Smooth muscle cell (in vitro differentiated cells): ENCODE data around the gene HGS. TPM values are rescaled to one million over a fixed set of nuclear protein-coding genes. Genes with fewer than 3 reads are reported as not detected.

ENCODE experiments used
- DNase-seq: peaks from one replicate; lab custom pipeline; 2025; ENCODE audit not compliant: unreplicated experiment; lab: John Stamatoyannopoulos, UW
- H2AFZ ChIP-seq: fragments of 200-600 bp; sonication (generic); 2 replicates; pipeline ENCODE4 v1.6.0; 2016; ENCODE audit warnings: antibody characterized with exemption, low read depth, mild to moderate bottlenecking
- H3F3A ChIP-seq: fragments of 200-600 bp; sonication (generic); 2 replicates; pipeline ENCODE4 v1.6.0; 2017; ENCODE audit warnings: antibody characterized with exemption, low read depth
- H3K27ac ChIP-seq: fragments of 200-600 bp; sonication (generic); 2 replicates; pipeline ENCODE4 v1.5.1; 2016; ENCODE audit warnings: low read depth, mild to moderate bottlenecking
- H3K27me3 ChIP-seq: fragments of 200-600 bp; sonication (generic); 2 replicates; pipeline ENCODE4 v1.6.1; 2016; ENCODE audit warnings: low read depth, mild to moderate bottlenecking
- H3K36me3 ChIP-seq: fragments of 200-600 bp; sonication (generic); 2 replicates; pipeline ENCODE4 v1.5.1; 2016; ENCODE audit warnings: low read depth
- H3K4me1 ChIP-seq: fragments of 200-600 bp; sonication (generic); 2 replicates; pipeline ENCODE4 v1.5.1; 2016; ENCODE audit warnings: low read depth
- H3K4me2 ChIP-seq: fragments of 200-600 bp; sonication (generic); 2 replicates; pipeline ENCODE4 v1.6.0; 2016; ENCODE audit warnings: mild to moderate bottlenecking
- H3K4me3 ChIP-seq: fragments of 200-600 bp; sonication (generic); 2 replicates; pipeline ENCODE4 v1.5.1; 2016; ENCODE audit warnings: mild to moderate bottlenecking
- H3K79me2 ChIP-seq: fragments of 200-600 bp; sonication (generic); 2 replicates; pipeline ENCODE4 v1.6.0; 2016; ENCODE audit warnings: low read depth, mild to moderate bottlenecking
- H3K9ac ChIP-seq: fragments of 200-600 bp; sonication (generic); 2 replicates; pipeline ENCODE4 v1.6.0; 2016; ENCODE audit warnings: low read depth
- H3K9me3 ChIP-seq: fragments of 200-600 bp; sonication (generic); replicated peaks from 2 replicates; pipeline ENCODE4 v1.5.1; 2016; ENCODE audit warnings: low read depth
- H4K20me1 ChIP-seq: fragments of 200-600 bp; sonication (generic); 2 replicates; pipeline ENCODE4 v1.6.0; 2016; ENCODE audit warnings: low read depth
- WGBS: methylation state at CpG from one replicate; pipeline ENCODE4 v1.1.7; 2016; ENCODE audit warnings: low lambda C conversion rate; 5-methylcytosine and 5-hydroxymethylcytosine counted together
- polyA plus RNA-seq: library from polyadenylated mRNA; unstranded; fragments of >200 nt; fragmentation: Nextera tagmentation; extraction: Ambion mirVana; gene quantifications from 2 replicates; pipeline ENCODE4 v1.2.1, GENCODE V29; 2016
- total RNA-seq: library from RNA; depleted of rRNA; stranded (reverse); fragments of >200 nt; gene quantifications from 2 replicates; pipeline ENCODE4 v1.2.3, GENCODE V29; 2014
- TF ChIP-seq, protein P1 (sequence below): fragments of 200-600 bp; sonication (generic); IDR thresholded peaks from 2 replicates; pipeline ENCODE4 v1.5.1; 2017; ENCODE audit warnings: borderline replicate concordance, mild to moderate bottlenecking, antibody characterized with exemption; ENCODE audit not compliant: insufficient read depth, poor library complexity, severe bottlenecking

The HGS gene
- total and polyA plus RNA-seq, 2 experiments from 2014 or later, result 64.9 to 164 TPM

- H3K79me2 ChIP-seq, result peaks cover 11% of the 10 kb centered on the region
- H2AFZ ChIP-seq, result no peak overlapping the region
- H3F3A ChIP-seq, result peaks cover 5% of the 10 kb centered on the region
- no peak overlapping the region for H3K27ac ChIP-seq
- H3K9ac ChIP-seq, result no peak overlapping the region
- H3K36me3 ChIP-seq, result no peaks in the 10 kb centered on the region
- DNase-seq, result no peak
- H3K27me3 ChIP-seq, result no peaks in the 10 kb centered on the region
- no peaks in the 10 kb centered on the region for H3K9me3 ChIP-seq
- TF ChIP-seq, protein P1, sequence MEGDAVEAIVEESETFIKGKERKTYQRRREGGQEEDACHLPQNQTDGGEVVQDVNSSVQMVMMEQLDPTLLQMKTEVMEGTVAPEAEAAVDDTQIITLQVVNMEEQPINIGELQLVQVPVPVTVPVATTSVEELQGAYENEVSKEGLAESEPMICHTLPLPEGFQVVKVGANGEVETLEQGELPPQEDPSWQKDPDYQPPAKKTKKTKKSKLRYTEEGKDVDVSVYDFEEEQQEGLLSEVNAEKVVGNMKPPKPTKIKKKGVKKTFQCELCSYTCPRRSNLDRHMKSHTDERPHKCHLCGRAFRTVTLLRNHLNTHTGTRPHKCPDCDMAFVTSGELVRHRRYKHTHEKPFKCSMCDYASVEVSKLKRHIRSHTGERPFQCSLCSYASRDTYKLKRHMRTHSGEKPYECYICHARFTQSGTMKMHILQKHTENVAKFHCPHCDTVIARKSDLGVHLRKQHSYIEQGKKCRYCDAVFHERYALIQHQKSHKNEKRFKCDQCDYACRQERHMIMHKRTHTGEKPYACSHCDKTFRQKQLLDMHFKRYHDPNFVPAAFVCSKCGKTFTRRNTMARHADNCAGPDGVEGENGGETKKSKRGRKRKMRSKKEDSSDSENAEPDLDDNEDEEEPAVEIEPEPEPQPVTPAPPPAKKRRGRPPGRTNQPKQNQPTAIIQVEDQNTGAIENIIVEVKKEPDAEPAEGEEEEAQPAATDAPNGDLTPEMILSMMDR, result no peak
- H3K4me2 ChIP-seq, result no peak overlapping the region
- H3K4me3 ChIP-seq, result no peak overlapping the region
- H4K20me1 ChIP-seq, result no peaks in the 10 kb centered on the region
- 96% methylated on average over 17 of the region's 17 CpGs for WGBS
- H3K4me1 ChIP-seq, result peaks cover 33% of the 10 kb centered on the region
Observed at GRCh38 chr17:81708739-81709185, 25.0 kb downstream of the HGS start.

GRCh38 chr17:81710514-81711308, 26.9 kb downstream of the HGS start:
- no peaks in the 10 kb centered on the region for H3K79me2 ChIP-seq
- WGBS, result 19% methylated on average over 29 of the region's 29 CpGs
- no peaks in the 10 kb centered on the region for H3K9me3 ChIP-seq
- H3K4me3 ChIP-seq, result peak overlapping the region; percentile 71
- H2AFZ ChIP-seq, result no peak overlapping the region
- TF ChIP-seq, protein P1, result no peak
- H3K4me1 ChIP-seq, result peaks cover 27% of the 10 kb centered on the region
- H3K4me2 ChIP-seq, result peak overlapping the region; percentile 98
- DNase-seq, result no peak
- no peaks in the 10 kb centered on the region for H3K36me3 ChIP-seq
- no peaks in the 10 kb centered on the region for H3K27me3 ChIP-seq
- peaks cover 5% of the 10 kb centered on the region for H3F3A ChIP-seq
- no peaks in the 10 kb centered on the region for H4K20me1 ChIP-seq
- no peak overlapping the region for H3K9ac ChIP-seq
- no peak overlapping the region for H3K27ac ChIP-seq

- Histone ChIP-seq H3K27me3 (no peaks in the 10 kb centered on the region), H3K4me2 (peak within 1 kb of the TSS; percentile 98), H3K36me3 (no peaks in the 10 kb centered on the region), H3K9me3 (no peaks in the 10 kb centered on the region), H3F3A (peaks cover 5% of the 10 kb centered on the region), H3K79me2 (no peaks in the 10 kb centered on the region), H3K9ac (peak within 1 kb of the TSS; percentile 22), H4K20me1 (no peaks in the 10 kb centered on the region), H2AFZ (no peak within 1 kb of the TSS), H3K27ac (peak within 1 kb of the TSS; percentile 28), H3K4me1 (peaks cover 27% of the 10 kb centered on the region), H3K4me3 (peak within 1 kb of the TSS; percentile 71)
- peak; percentile 53 for DNase-seq
- 1% methylated on average over 36 of the region's 89 CpGs for WGBS
- TF ChIP-seq, protein P1, result no peak
Observed at GRCh38 chr17:81711814-81712467, 28.1 kb downstream of the HGS start, which contains the start of gene SLC25A10. Gene SLC25A10 (plus strand): TSS chr17:81712284. CDS start chr17:81712427, 143 bp downstream.
